ENCODE results near the gene SORL1. TPM values are rescaled to one million over a fixed set of nuclear protein-coding genes. Genes with fewer than 3 reads are reported as not detected.

Gene SORL1
- total RNA-seq, 1 donor from 2014 or later: 39.0 TPM

DNA sequence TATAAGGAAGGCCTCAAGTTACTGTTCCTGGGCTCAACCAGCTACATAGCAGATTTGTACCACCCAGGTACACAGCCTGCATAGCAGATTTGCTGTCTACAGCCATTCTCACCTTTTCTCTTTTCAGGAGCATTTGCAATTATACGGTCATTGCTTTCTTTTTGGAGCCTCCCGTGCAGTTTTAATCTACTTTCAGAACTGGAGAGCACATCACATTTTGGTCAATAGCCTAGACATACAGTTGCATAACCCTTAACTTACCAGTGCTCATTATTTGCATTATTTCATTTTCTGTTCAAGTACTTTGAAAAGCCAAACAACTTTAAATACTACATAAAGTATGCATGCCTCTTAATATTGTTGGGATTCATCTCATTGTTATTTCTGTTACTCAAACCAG is 151.2 kb downstream of the SORL1 start:
- Mint-ChIP-seq H3K27me3 (no peaks in the 10 kb centered on the region), H3K27ac (no peak overlapping the region), H3K36me3 (peaks cover 22% of the 10 kb centered on the region), H3K9me3 (no peaks in the 10 kb centered on the region), H3K4me1 (ENCODE audit: unreplicated experiment) (no peaks in the 10 kb centered on the region), H3K4me3 (no peak overlapping the region)
- DNase-seq (ENCODE audit: extremely low spot score, unreplicated experiment): no peak
- TF ChIP-seq, protein P1, sequence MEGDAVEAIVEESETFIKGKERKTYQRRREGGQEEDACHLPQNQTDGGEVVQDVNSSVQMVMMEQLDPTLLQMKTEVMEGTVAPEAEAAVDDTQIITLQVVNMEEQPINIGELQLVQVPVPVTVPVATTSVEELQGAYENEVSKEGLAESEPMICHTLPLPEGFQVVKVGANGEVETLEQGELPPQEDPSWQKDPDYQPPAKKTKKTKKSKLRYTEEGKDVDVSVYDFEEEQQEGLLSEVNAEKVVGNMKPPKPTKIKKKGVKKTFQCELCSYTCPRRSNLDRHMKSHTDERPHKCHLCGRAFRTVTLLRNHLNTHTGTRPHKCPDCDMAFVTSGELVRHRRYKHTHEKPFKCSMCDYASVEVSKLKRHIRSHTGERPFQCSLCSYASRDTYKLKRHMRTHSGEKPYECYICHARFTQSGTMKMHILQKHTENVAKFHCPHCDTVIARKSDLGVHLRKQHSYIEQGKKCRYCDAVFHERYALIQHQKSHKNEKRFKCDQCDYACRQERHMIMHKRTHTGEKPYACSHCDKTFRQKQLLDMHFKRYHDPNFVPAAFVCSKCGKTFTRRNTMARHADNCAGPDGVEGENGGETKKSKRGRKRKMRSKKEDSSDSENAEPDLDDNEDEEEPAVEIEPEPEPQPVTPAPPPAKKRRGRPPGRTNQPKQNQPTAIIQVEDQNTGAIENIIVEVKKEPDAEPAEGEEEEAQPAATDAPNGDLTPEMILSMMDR (conservative IDR thresholded peaks at IDR 0.05): no peak

DNA sequence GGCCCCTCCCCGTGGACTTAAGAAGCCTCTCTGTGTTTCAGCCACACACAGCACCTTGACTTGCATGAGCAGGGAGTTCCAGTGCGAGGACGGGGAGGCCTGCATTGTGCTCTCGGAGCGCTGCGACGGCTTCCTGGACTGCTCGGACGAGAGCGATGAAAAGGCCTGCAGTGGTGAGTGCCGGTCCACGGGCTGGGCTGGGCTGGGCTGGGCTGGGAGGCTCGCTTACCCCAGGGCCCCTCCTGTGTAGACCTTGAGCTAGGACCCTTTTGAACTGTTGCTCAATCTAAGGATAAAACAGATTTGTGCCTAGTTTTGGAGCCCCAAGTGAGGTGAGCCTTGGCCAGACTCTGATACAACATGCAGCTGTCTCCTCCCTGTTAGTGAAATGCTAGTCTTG is 152.0 kb downstream of the SORL1 start:
- H3K27me3 Mint-ChIP-seq: no peaks in the 10 kb centered on the region
- H3K4me3 Mint-ChIP-seq: no peak overlapping the region
- DNase-seq (ENCODE audit: extremely low spot score, unreplicated experiment): no peak
- no peaks in the 10 kb centered on the region for H3K4me1 Mint-ChIP-seq (ENCODE audit: unreplicated experiment)
- no peak overlapping the region for H3K27ac Mint-ChIP-seq
- H3K36me3 Mint-ChIP-seq: peaks cover 30% of the 10 kb centered on the region
- H3K9me3 Mint-ChIP-seq: no peaks in the 10 kb centered on the region
- TF ChIP-seq, protein P1 (conservative IDR thresholded peaks at IDR 0.05): no peak

DNA sequence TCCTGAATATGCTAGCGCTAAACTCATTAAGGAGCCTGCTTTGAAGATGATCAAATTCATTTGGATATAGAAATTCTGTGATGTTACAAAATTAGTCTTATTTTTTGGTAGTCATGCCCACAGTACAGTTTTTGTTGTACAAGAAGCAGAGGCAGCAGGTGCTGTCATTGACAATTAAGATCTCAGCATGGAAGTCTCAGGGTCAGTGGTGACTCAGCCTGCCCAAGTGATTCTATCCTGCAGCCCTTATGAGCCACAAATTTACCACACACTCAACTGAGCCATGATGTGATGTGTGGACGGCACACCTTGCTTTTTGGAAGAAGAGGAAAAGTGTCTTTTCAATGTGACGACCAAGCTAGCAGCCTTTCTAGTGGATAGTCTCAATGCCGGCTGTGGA is 154.2 kb downstream of the SORL1 start:
- Mint-ChIP-seq H3K4me3 (no peak overlapping the region), H3K27ac (no peak overlapping the region), H3K9me3 (no peaks in the 10 kb centered on the region), H3K36me3 (peaks cover 39% of the 10 kb centered on the region), H3K4me1 (ENCODE audit: unreplicated experiment) (no peaks in the 10 kb centered on the region), H3K27me3 (no peaks in the 10 kb centered on the region)
- TF ChIP-seq, protein P1 (conservative IDR thresholded peaks at IDR 0.05): no peak
- DNase-seq (ENCODE audit: extremely low spot score, unreplicated experiment): no peak

DNA sequence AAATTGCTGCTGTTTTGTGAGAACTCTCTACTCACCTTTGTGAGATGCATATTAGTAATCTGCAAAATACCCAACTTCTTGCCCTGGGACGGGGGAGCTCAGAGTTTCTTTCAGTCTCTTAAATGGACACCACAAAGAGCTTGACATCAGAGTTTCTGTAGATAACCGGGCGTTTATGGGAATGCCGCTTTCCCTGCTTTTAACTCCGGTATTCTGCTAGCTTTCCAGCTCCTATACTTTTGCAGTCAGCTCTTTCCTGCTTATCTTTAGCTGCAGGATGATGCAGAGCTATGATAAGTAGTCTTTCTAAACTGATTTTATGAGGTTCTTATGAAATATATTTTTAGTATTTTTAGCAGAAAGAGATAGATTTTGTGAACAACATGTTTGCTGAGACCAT is 155.2 kb downstream of the SORL1 start:
- no peaks in the 10 kb centered on the region for H3K9me3 Mint-ChIP-seq
- no peak for DNase-seq (ENCODE audit: extremely low spot score, unreplicated experiment)
- no peaks in the 10 kb centered on the region for H3K27me3 Mint-ChIP-seq
- no peaks in the 10 kb centered on the region for H3K4me1 Mint-ChIP-seq (ENCODE audit: unreplicated experiment)
- peaks cover 42% of the 10 kb centered on the region for H3K36me3 Mint-ChIP-seq
- TF ChIP-seq, protein P1 (conservative IDR thresholded peaks at IDR 0.05): no peak
- no peak overlapping the region for H3K4me3 Mint-ChIP-seq
- no peak overlapping the region for H3K27ac Mint-ChIP-seq

DNA sequence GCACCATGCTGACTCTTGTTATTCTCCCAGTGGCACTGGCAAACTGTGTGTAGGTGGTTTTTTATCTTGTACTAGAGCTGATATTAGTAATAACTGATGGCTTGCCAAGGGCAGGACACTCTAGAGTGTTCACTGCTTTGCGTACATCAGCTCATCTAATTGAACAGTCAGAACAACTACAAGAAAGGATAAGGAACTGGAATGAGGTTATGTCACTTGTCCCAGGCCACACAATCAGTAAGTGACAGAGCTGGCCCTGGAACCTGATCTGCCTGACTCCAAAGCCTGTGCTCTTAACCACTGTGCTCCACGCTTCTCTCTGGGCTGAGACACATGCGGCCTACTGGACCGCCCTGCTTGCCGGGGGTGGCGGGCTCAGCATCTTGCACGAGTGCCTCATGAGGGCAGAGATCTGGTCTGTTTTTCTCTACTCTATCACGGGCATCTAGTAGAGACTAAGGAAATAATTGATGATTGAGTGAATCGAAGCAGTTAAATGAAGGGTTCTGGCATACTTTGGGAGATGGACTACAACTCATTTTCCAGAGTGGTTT is 156.5 kb downstream of the SORL1 start:
- H3K4me3 Mint-ChIP-seq: no peak overlapping the region
- H3K4me1 Mint-ChIP-seq (ENCODE audit: unreplicated experiment): no peaks in the 10 kb centered on the region
- H3K9me3 Mint-ChIP-seq: no peaks in the 10 kb centered on the region
- TF ChIP-seq, protein P1 (conservative IDR thresholded peaks at IDR 0.05): no peak
- peaks cover 49% of the 10 kb centered on the region for H3K36me3 Mint-ChIP-seq
- no peaks in the 10 kb centered on the region for H3K27me3 Mint-ChIP-seq
- H3K27ac Mint-ChIP-seq: no peak overlapping the region
- DNase-seq (ENCODE audit: extremely low spot score, unreplicated experiment): no peak

DNA sequence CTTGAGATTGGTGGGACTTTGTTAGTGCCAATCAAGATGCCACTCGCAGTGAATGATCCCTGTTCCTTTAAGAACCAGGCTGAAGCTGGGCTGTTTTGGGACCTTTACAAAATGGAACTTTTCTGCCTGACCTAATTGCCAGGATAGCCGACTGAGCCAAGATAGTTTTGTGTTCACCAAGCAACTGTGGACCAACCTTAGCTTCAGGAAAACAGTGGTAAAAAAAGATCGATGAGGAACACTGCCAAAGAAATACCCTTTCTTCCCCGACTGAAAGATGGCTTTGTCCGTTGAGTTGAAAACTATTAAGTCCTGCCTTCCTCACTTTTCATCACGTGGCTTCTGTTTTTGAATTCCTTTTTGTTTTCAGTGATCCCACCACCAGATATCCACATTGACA is 158.6 kb downstream of the SORL1 start:
- no peaks in the 10 kb centered on the region for H3K27me3 Mint-ChIP-seq

More for the DNA sequence above, 158.6 kb downstream of the SORL1 start:
- H3K4me3 Mint-ChIP-seq: no peak overlapping the region
- H3K36me3 Mint-ChIP-seq: peaks cover 60% of the 10 kb centered on the region
- no peak for DNase-seq (ENCODE audit: extremely low spot score, unreplicated experiment)
- TF ChIP-seq, protein P1 (conservative IDR thresholded peaks at IDR 0.05): no peak
- no peak overlapping the region for H3K27ac Mint-ChIP-seq
- H3K4me1 Mint-ChIP-seq (ENCODE audit: unreplicated experiment): peaks cover 8% of the 10 kb centered on the region
- no peaks in the 10 kb centered on the region for H3K9me3 Mint-ChIP-seq
